LHCN-M2 (cell line): ENCODE data around the gene SH2D7. TPM values are rescaled to one million over a fixed set of nuclear protein-coding genes. Genes with fewer than 3 reads are reported as not detected.
"Not testable (repeated sequence)": the region's sequence is repeated elsewhere in the genome, so short reads cannot be mapped to it uniquely, and the experiment has no call there.

Source experiments
- DNase-seq: peaks from one replicate; pipeline ENCODE4 v3.0.0-alpha.2; 2012; ENCODE audit warnings: low read depth
- total RNA-seq: library from RNA; depleted of rRNA; stranded (reverse); fragments of >200 nt; gene quantifications from 2 replicates; pipeline ENCODE4 v1.2.3, GENCODE V29; 2014; rRNA removed

The SH2D7 gene
- total RNA-seq, 1 experiment from 2014 or later, result not detected

DNA sequence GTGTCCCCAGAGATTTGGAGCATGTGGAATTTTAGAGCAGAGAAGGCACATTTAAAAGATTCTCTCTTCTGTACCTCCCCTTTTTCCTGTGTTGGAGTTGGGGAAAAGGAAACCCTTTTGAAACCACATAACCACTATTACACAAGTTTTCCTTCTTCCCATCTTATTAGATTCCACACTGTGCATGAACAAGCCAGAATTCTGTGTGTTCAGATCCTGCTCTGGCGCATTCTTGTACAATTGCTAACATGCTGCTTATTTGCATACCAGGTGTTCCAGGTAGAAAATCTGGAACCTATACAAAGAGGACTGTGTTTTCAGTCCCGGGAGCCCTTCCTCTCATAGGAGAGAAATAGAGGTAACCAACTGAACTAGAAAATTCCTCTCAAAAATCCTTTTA is 41.4 kb downstream of the SH2D7 start:
- DNase-seq, result no peak

DNA sequence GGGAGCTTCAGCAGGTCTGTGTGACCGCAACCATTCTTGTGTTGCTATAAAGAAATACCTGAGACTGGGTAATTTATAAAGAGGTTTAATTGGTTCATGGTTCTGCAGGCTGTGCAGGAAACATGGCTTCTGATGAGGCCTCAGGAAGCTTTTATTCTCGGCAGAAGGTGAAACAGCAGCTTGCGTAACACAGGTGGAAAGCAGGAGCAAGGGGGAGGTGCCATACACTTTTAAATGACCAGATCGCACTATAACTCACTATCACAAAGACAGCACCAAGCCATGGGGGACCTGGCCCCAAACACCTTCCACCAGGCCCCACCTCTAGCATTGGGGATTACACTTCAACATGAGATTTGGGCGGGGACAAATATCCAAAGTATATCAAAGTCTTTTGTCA is 47.2 kb downstream of the SH2D7 start:
- DNase-seq, result no peak

DNA sequence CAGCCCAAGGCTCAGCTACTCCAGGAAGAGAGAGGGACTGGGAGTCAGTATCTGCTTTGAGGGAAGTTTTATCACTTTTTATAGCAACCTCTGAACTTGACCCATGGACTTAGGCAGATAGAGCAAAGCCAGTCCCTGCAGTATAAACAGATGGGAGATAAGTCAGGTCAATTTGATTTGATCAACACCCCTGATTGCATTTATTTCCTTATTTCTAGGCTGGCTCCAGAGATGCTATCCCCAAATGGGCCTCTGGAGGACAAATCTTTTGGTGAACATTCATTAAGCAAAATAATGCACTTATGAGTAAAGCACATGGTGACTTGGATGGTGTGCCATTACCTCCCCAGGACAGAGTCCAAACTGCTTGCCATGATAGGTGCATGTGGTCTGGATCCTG is 47.9 kb downstream of the SH2D7 start:
- no peak for DNase-seq

DNA sequence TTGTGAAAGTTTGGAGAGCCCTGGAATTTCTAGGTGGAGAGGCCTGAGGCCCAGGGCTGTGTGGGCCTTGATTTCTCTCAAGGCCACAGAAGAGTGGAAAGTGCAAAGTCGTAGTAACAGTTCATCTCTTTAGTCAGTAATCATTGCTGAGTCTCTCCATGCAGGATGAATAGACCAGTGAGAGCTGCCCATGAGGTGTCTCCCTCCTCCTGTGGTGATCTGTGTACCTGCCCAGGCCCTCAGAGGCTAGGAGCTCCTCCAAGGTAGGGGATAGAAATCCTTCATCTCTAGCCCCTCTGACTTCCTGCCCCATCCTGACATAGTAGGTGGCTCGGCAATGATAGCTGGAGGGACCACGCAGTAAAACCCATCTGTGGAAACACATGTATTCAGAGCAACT is 50.0 kb downstream of the SH2D7 start:
- DNase-seq, result no peak

DNA sequence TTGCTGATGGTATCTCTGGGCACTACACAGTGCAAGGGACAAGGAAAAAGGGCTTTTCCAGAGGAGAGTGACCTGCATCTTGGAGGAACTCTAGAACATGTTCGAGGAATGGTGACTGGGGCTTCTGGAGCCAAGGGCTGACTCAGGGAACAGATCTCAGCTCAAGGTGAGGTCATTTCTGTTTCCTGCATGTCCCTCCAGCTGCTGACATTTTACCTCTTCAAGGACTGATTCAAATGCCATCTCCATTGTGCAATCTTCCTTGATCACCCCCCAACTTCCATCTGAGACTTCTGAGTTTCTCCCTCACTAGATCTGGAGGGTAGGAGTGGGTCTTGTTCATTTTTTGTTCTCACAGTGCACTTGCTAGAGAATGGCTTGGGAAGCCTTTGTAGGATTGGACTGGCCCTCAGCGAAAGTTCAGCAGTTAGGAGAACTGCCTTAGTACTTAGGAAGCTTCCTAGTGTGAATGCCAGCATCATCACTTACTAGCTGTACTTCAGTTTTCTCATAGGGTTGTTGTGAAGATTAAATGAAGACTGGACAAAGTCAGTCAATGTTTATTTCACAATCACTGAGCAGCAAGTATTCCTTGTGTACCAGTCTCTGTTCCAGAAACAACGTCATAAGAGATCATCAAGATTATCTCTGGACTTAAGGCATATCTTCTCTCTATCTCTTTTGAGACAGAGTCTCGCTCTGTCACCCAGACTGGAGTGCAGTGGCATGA is 54.2 kb downstream of the SH2D7 start:
- DNase-seq, result no peak

DNA sequence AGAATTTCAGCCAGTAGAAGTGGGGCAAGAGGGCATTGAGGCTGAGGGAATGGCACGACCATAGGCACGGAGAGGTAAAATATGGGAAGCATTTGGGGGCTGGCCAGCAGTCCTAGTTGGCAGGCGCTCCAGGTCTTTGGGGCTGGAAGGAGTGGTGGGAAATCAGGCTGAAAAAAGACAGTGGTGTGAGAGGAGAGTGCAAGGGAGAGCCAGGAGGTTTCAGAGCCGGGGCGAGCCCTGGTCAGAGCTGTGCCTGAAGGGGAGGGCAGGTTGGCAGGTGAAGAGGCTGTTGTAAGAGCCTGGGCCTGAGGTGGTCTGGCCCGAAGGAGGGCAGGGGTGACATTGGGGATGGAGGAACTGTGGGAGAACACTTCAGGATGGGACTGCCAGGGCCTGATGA is 55.2 kb downstream of the SH2D7 start:
- DNase-seq, result no peak

DNA sequence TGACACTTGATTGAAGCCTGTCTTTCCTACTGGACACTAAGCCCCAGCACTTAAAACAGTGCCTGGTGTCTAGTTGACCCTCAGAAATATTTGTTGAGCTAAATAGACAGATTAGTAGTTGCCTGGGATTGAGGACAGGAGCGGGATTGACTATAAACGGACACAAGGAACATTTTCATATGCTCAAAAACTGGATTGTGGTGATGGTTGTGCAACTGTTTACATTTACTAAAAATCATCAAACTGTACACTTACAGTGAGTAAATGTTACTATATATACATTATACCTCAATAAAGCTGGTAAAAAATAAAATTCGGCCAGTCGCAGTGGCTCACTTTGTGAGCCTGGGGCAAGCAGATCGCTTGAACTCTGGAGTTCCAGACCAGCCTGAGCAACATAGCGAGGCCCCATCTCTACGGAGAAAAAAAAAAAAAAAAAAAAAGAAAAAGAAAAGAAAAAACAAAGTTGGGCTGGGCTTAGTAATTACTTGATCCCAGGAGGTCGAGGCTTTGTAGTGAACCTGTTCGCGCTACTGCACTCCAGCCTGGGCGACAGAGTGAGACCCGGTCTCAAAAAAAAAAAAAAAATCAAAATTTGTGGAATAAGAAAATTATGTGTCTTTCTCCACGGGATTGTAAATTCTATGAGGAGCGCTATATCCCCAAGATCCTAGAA is 56.2 kb downstream of the SH2D7 start:
- no peak for DNase-seq

DNA sequence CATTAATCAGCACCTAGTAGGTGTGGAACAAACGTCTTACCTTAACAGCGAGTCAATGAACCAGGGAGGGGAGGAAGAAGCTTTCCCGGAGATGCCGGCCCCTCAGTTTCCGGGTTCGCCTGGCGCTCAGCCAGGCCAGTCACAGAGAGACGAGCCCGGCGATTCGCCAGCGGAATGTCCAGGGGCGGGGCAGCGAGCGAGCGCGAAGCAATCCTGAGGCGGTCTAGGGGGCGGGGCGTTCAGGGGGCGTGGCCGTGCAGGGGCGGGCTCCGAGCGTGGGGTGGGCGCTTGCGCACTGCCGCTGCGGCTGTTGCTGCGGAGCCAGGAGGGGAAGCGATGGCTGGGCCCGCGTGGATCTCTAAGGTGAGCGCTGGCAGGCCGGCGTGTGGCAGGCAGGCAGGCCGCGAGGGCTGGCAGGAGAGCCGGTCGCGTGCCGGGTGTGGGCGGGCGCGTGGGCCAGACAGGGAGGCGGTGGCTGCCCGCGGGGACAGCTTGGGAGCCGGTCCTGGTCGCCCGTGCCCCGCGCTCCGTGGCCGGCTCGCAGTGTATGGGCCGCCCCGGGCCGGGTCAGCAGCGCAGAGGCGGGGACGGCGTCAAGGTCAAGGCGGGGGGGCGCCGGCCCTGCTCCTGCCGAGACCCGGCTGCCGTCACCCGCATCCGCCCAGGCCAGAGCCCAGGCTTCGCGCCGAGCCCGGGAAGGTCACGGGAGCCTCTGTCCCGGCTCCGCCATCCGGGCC is 56.9 kb downstream of the SH2D7 start, which contains the start of gene IDH3A:
TSS of gene IDH3A (plus strand) at position 295 of the 737 bp plus-strand sequence. CDS start at position 337, 42 bp downstream.
- DNase-seq, result peak; percentile 94

DNA sequence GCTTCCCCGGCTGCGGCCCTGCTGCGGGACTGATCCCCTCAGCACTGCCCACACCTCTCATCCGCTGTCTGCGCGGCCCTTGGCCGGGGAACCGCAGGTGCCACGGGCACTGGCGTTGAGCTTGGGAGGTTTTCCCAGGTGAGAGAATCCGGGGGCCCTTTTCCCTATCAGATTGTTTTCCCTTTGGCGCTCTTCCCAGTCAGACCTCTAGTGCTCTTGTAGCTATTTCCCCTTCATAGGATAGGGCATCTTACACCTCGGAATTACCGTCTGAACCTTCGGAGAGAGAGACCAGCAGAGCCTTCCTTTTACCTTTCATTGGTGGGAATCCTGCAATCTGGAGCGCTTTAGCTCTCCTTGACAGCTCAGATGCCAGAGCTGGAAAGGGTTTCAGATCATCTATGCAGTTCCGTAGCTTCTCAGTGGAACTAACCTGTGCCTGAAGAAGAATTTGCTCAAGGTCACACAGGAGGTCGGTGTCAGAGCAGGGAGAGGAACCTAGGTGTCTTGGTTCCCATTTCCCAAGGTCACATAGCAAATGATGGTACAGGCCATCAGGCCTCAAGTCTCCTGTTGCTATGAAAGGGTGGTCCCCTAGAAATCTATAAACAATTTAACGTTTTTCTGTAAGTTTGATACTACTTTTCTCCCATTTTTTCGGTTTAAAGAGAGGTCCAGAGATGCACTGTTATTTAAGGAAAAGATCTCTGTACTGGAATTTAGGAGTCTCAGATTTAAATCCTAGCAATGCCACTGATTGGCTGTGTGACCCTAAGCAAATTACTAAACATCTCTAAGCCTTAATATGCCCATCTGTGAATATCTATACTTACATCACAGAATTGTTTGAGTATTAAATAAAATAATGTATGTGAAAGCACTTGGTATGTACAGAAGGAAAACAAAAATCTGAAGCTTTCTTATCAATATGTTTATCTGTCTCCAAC is 57.7 kb downstream of the SH2D7 start:
- DNase-seq, result no peak

DNA sequence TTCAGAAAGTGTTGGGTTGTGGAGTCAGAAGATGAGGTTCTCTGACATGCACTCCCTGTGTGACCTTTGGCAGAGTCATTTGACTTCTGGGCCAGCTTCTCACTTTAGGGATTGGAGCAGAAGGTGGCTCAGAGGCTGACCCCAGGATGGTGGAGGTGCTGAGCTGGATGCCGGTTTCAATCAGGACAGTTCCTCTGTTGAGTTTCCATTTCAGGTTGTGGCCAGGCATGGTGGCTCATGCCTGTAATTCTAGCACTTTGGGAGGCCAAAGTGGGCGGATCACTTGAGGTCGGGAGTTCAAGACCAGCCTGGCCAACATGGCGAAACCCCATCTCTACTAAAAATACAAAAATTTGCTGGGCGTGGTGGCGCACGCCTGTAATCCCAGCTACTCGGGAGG is 58.7 kb downstream of the SH2D7 start:
- DNase-seq, result not testable (repeated sequence)

Other genes starting within 250 kb of the SH2D7 start
- gene TBC1D2B, start 14.8 kb upstream of the SH2D7 start, total RNA-seq, result 26.9 and 30.6 TPM in 2 replicates
- 1.4 and 1.8 TPM in 2 replicates for gene CIB2, start 38.9 kb downstream of the SH2D7 start, total RNA-seq
- gene IDH3A, start 56.8 kb downstream of the SH2D7 start, total RNA-seq, result 51.2 and 87.1 TPM in 2 replicates
- gene ACSBG1, start 142.0 kb downstream of the SH2D7 start, total RNA-seq, result under 0.01 TPM in 2 replicates
- not detected in 2 replicates for gene DNAJA4, start 172.0 kb downstream of the SH2D7 start, total RNA-seq
- gene SKIC8, start 207.0 kb downstream of the SH2D7 start, total RNA-seq, result 61.4 and 71.0 TPM in 2 replicates
- not detected in 2 replicates for gene CRABP1, start 247.8 kb downstream of the SH2D7 start, total RNA-seq